ENCODE results near the gene SPOCK1.

Gene SPOCK1

GRCh38 chr5:137205231-137206027 is 293.7 kb downstream of the SPOCK1 start:
- no peak for DNase-seq
- peaks cover under 1% of the 10 kb centered on the region for H3K27me3 ChIP-seq (ENCODE audit: insufficient read depth, low read length, poor library complexity)
- no peaks in the 10 kb centered on the region for H3K36me3 ChIP-seq (ENCODE audit: insufficient read depth, low read length)
- no peaks in the 10 kb centered on the region for H4K20me1 ChIP-seq (ENCODE audit: insufficient read depth, low read length)
- no peak for ATAC-seq (ENCODE audit: insufficient read depth, low read depth)
- no peak overlapping the region for H3K27ac ChIP-seq (ENCODE audit: low read length)
- no peak for TF ChIP-seq EZH2 (IDR thresholded peaks at IDR 0.05; ENCODE audit: borderline replicate concordance, low read depth, low read length, severe bottlenecking)
- TF ChIP-seq CTCF (IDR thresholded peaks at IDR 0.05; ENCODE audit: borderline replicate concordance, extremely low read depth, low read length, poor library complexity, severe bottlenecking): no peak
- no peaks in the 10 kb centered on the region for H3K9me3 ChIP-seq (ENCODE audit: insufficient read depth, low read length, severe bottlenecking)
- no peak overlapping the region for H3K9ac ChIP-seq (ENCODE audit: low read depth, low read length)
- H3K79me2 ChIP-seq (ENCODE audit: insufficient read depth, low read length): no peaks in the 10 kb centered on the region
- no peak overlapping the region for H3K4me2 ChIP-seq (ENCODE audit: insufficient read depth, low read length)
- no peak overlapping the region for H3K4me3 ChIP-seq (ENCODE audit: low read depth in 1 of 2, low read length in 2 of 2)
- no peaks in the 10 kb centered on the region for H3K4me1 ChIP-seq (ENCODE audit: insufficient read depth, low read length)
- no peak overlapping the region for H2AFZ ChIP-seq (ENCODE audit: low read depth, low read length)

- H3K27ac ChIP-seq (ENCODE audit: low read length): no peak overlapping the region
- H3K4me1 ChIP-seq (ENCODE audit: insufficient read depth, low read length): no peaks in the 10 kb centered on the region
- DNase-seq (no peak), ATAC-seq (ENCODE audit: insufficient read depth, low read depth) (no peak)
- no peaks in the 10 kb centered on the region for H3K36me3 ChIP-seq (ENCODE audit: insufficient read depth, low read length)
- peaks cover 4% of the 10 kb centered on the region for H3K27me3 ChIP-seq (ENCODE audit: insufficient read depth, low read length, poor library complexity)
- no peak overlapping the region for H3K4me3 ChIP-seq (ENCODE audit: low read depth in 1 of 2, low read length in 2 of 2)
- no peak for TF ChIP-seq CTCF (IDR thresholded peaks at IDR 0.05; ENCODE audit: borderline replicate concordance, extremely low read depth, low read length, poor library complexity, severe bottlenecking)
- no peaks in the 10 kb centered on the region for H3K9me3 ChIP-seq (ENCODE audit: insufficient read depth, low read length, severe bottlenecking)
- H3K79me2 ChIP-seq (ENCODE audit: insufficient read depth, low read length): no peaks in the 10 kb centered on the region
- no peak overlapping the region for H2AFZ ChIP-seq (ENCODE audit: low read depth, low read length)
- no peaks in the 10 kb centered on the region for H4K20me1 ChIP-seq (ENCODE audit: insufficient read depth, low read length)
- no peak overlapping the region for H3K4me2 ChIP-seq (ENCODE audit: insufficient read depth, low read length)
- H3K9ac ChIP-seq (ENCODE audit: low read depth, low read length): no peak overlapping the region
Observed at GRCh38 chr5:137203011-137203632, 296.0 kb downstream of the SPOCK1 start.

- Histone ChIP-seq H3K27me3 (ENCODE audit: insufficient read depth, low read length, poor library complexity) (peaks cover 4% of the 10 kb centered on the region), H3K4me2 (ENCODE audit: insufficient read depth, low read length) (no peak overlapping the region), H3K27ac (ENCODE audit: low read length) (no peak overlapping the region), H2AFZ (ENCODE audit: low read depth, low read length) (no peak overlapping the region), H3K9ac (ENCODE audit: low read depth, low read length) (no peak overlapping the region), H3K79me2 (ENCODE audit: insufficient read depth, low read length) (no peaks in the 10 kb centered on the region), H3K4me3 (ENCODE audit: low read depth in 1 of 2, low read length in 2 of 2) (no peak overlapping the region), H3K36me3 (ENCODE audit: insufficient read depth, low read length) (no peaks in the 10 kb centered on the region), H3K4me1 (ENCODE audit: insufficient read depth, low read length) (no peaks in the 10 kb centered on the region), H4K20me1 (ENCODE audit: insufficient read depth, low read length) (no peaks in the 10 kb centered on the region), H3K9me3 (ENCODE audit: insufficient read depth, low read length, severe bottlenecking) (no peaks in the 10 kb centered on the region)
- no peak for ATAC-seq (ENCODE audit: insufficient read depth, low read depth)
- DNase-seq: no peak
- no peak for TF ChIP-seq EZH2 (IDR thresholded peaks at IDR 0.05; ENCODE audit: borderline replicate concordance, low read depth, low read length, severe bottlenecking)
- no peak for TF ChIP-seq CTCF (IDR thresholded peaks at IDR 0.05; ENCODE audit: borderline replicate concordance, extremely low read depth, low read length, poor library complexity, severe bottlenecking)
Observed at GRCh38 chr5:137201876-137202275, 297.2 kb downstream of the SPOCK1 start.
